Activated B cell treated with CpG ODN at 0.5 μM for 24 hours (primary cell): ENCODE results near the gene GMPR2. TPM values are rescaled to one million over a fixed set of nuclear protein-coding genes. Genes with fewer than 3 reads are reported as not detected.
A peak's percentile ranks its signal among the peaks of the same experiment; 100 is the strongest.

Experiments used
- ATAC-seq: fragments of 200-7000 bp; cut with Tn5 transposase; one replicate; pipeline ENCODE4 v1.10.0; 2021; ENCODE audit warnings: low read depth, mild to moderate bottlenecking, moderate library complexity
- CTCF ChIA-PET: fragments of 350-600 bp; sonication (Branson Sonifier 250); formaldehyde crosslinking; loops from one replicate; lab custom pipeline; 2021; ENCODE audit warnings: antibody characterized with exemption; lab: Charles Lee
- POLR2A ChIA-PET: fragments of 350-600 bp; sonication (Branson Sonifier 250); formaldehyde crosslinking; loops from one replicate; lab custom pipeline; 2021; ENCODE audit warnings: antibody characterized with exemption; lab: Charles Lee
- DNase-seq: peaks from one replicate; pipeline ENCODE4 v3.0.0; 2022
- H3K27ac Mint-ChIP-seq: one replicate; pipeline ENCODE4 v1.8.0; 2020; ENCODE audit warnings: mixed read lengths
- H3K27me3 Mint-ChIP-seq: one replicate; pipeline ENCODE4 v1.8.0; 2021; ENCODE audit warnings: mixed read lengths
- H3K36me3 Mint-ChIP-seq: one replicate; pipeline ENCODE4 v1.8.0; 2021; ENCODE audit warnings: low read depth, mixed read lengths
- H3K4me1 Mint-ChIP-seq: one replicate; pipeline ENCODE4 v1.8.0; 2021; ENCODE audit warnings: mixed read lengths
- H3K4me3 Mint-ChIP-seq: one replicate; pipeline ENCODE4 v1.8.0; 2020; ENCODE audit warnings: mild to moderate bottlenecking, mixed read lengths
- H3K9me3 Mint-ChIP-seq: one replicate; pipeline ENCODE4 v1.8.0; 2020; ENCODE audit warnings: mixed read lengths
- CTCF ChIP-seq: fragments of 200-600 bp; IDR thresholded peaks from one replicate; pipeline ENCODE4 v1.8.0; 2022; ENCODE audit warnings: antibody characterized with exemption, mild to moderate bottlenecking
- intact Hi-C: fragments of 100-400 bp; cut with micrococcal nuclease; formaldehyde crosslinking; loops from one replicate; pipeline ENCODE4 v1.15.1; 2024
- total RNA-seq: library from RNA; stranded (reverse); gene quantifications from 2 replicates; pipeline ENCODE4 v1.2.3, GENCODE V29; 2022

Gene GMPR2
- total RNA-seq, 1 donor from 2014 or later = 50.2 TPM

- ATAC-seq (no peak), DNase-seq (no peak)
- ChIA-PET POLR2A (interaction anchor here (0.6 to 3.7 kb wide), 4 partner anchors 15 to 50 kb away, joined by 3 to 44 read pairs (median 4); partner anchors contain the start of genes CHMP4A, IRF9, MDP1 and PSME1), CTCF (no interaction called here)
- Mint-ChIP-seq H3K4me3 (no peak overlapping the region), H3K27me3 (no peaks in the 10 kb centered on the region), H3K36me3 (peaks cover 71% of the 10 kb centered on the region), H3K27ac (no peak overlapping the region), H3K9me3 (no peaks in the 10 kb centered on the region), H3K4me1 (peaks cover 23% of the 10 kb centered on the region)
- TF ChIP-seq CTCF = no peak
- intact Hi-C loops = no loop called here
Observed at GRCh38 chr14:24185741-24186140, 47.0 kb upstream of the GMPR2 start.

GRCh38 chr14:24186831-24187538 lies 45.7 kb upstream of the GMPR2 start:
- peaks cover 71% of the 10 kb centered on the region for H3K36me3 Mint-ChIP-seq
- no peak for DNase-seq
- CTCF ChIA-PET = interaction anchor here (2.6 kb wide), 1 partner anchor 110 kb away, joined by 9 read pairs; no protein-coding TSS in a partner anchor
- peaks cover 23% of the 10 kb centered on the region for H3K4me1 Mint-ChIP-seq
- intact Hi-C loops = no loop called here
- H3K9me3 Mint-ChIP-seq = no peaks in the 10 kb centered on the region
- H3K4me3 Mint-ChIP-seq = peak overlapping the region; percentile 45
- H3K27ac Mint-ChIP-seq = no peak overlapping the region
- POLR2A ChIA-PET = interaction anchor here (0.6 to 3.7 kb wide), 7 partner anchors 15 to 243 kb away, joined by 3 to 44 read pairs (median 4); partner anchors contain the start of genes CHMP4A, DHRS1, IRF9 and KHNYN
- TF ChIP-seq CTCF = no peak
- ATAC-seq = no peak
- no peaks in the 10 kb centered on the region for H3K27me3 Mint-ChIP-seq

DNA sequence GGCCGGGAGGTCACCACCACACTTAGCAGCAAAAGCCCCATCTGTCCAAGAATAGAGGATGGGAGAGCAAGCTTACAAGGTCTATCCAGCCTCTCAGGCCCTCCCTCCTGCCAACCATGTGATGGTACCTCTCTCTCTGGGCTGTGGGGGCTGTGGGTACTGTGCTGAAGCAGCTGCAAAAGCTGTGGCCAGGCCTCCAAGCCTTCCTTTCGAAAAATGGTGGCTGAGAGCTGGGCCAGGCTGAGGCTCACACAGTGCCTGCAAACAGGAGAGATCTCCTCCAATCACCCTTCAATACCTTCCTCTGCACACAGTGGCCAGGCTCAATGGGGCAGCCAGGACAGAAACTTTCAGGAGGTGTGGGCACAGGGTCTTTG lies 45.2 kb upstream of the GMPR2 start:
- DNase-seq = no peak
- Mint-ChIP-seq H3K27me3 (no peaks in the 10 kb centered on the region), H3K9me3 (no peaks in the 10 kb centered on the region), H3K4me3 (peak overlapping the region; percentile 91), H3K4me1 (peaks cover 27% of the 10 kb centered on the region), H3K27ac (peak overlapping the region; percentile 61), H3K36me3 (peaks cover 71% of the 10 kb centered on the region)
- POLR2A ChIA-PET = interaction anchor here (1.0 to 3.7 kb wide), 7 partner anchors 15 to 243 kb away, joined by 4 to 44 read pairs (median 11); partner anchors contain the start of genes CHMP4A, DHRS1, EMC9 and IRF9
- no peak for TF ChIP-seq CTCF
- ATAC-seq = no peak
- intact Hi-C loops = no loop called here
- CTCF ChIA-PET = interaction anchor here (2.5 to 2.6 kb wide), 2 partner anchors 27 to 109 kb away, joined by 9 to 11 read pairs; partner anchors contain the start of gene IRF9

GRCh38 chr14:24188251-24189058 lies 44.3 kb upstream of the GMPR2 start, which contains the start of gene IPO4:
TSS of gene IPO4 (minus strand) at chr14:24188816. CDS start at chr14:24188787, 29 bp downstream.
- POLR2A ChIA-PET = interaction anchor here (0.6 to 3.7 kb wide), 20 partner anchors 8 to 242 kb away, joined by 3 to 44 read pairs (median 5); partner anchors contain the start of genes CHMP4A, DCAF11, EMC9 and IRF9
- H3K9me3 Mint-ChIP-seq = no peaks in the 10 kb centered on the region
- H3K4me3 Mint-ChIP-seq = peak within 1 kb of the TSS; percentile 91
- intact Hi-C loops = loop anchor here (1.0 to 2.0 kb wide), 10 partner anchors 8 to 120 kb away; partner anchors contain the start of genes CHMP4A, DCAF11, EMC9 and GMPR2
- DNase-seq (peak; percentile 81), ATAC-seq (peak; percentile 92)
- no peak for TF ChIP-seq CTCF
- CTCF ChIA-PET = interaction anchor here (0.7 to 2.6 kb wide), 5 partner anchors 25 to 145 kb away, joined by 3 to 11 read pairs (median 5); partner anchors contain the start of genes CHMP4A, CIDEB and IRF9
- peak within 1 kb of the TSS; percentile 87 for H3K27ac Mint-ChIP-seq
- peaks cover 68% of the 10 kb centered on the region for H3K36me3 Mint-ChIP-seq
- peaks cover 32% of the 10 kb centered on the region for H3K4me1 Mint-ChIP-seq
- H3K27me3 Mint-ChIP-seq = no peaks in the 10 kb centered on the region
